HepG2 (cell line): Measurements from ENCODE around the gene EIF1. TPM values are rescaled to one million over a fixed set of nuclear protein-coding genes. Genes with fewer than 3 reads are reported as not detected.
A peak's percentile ranks its signal among the peaks of the same experiment; 100 is the strongest.

ENCODE experiments used
- DRAP1 ChIP-seq: IDR thresholded peaks from 2 replicates; pipeline ENCODE4 v1.6.1; 2016; ENCODE audit warnings: missing genetic modification reagents, missing compliant biosample characterization
- GABPB1 ChIP-seq: IDR thresholded peaks from 2 replicates; pipeline ENCODE4 v1.6.1; 2016; ENCODE audit warnings: mild to moderate bottlenecking, missing genetic modification reagents, moderate library complexity, missing compliant biosample characterization
- KDM3A ChIP-seq: IDR thresholded peaks from 2 replicates; pipeline ENCODE4 v1.6.1; 2018; ENCODE audit warnings: low read depth, missing compliant biosample characterization
- ZNF383 ChIP-seq: sonication (generic); formaldehyde crosslinking; IDR thresholded peaks from 2 replicates; pipeline ENCODE4 v1.4.0; 2020; ENCODE audit warnings: missing genetic modification reagents, mild to moderate bottlenecking, borderline replicate concordance
- ZNF407 ChIP-seq: sonication (generic); formaldehyde crosslinking; IDR thresholded peaks from one replicate; pipeline ENCODE4 v1.5.1; 2020; ENCODE audit warnings: mild to moderate bottlenecking, missing genetic modification reagents; ENCODE audit errors: not compliant biosample characterization
- ZNF432 ChIP-seq: sonication (generic); formaldehyde crosslinking; IDR thresholded peaks from 2 replicates; pipeline ENCODE4 v1.5.0; 2020; ENCODE audit warnings: missing genetic modification reagents, mild to moderate bottlenecking, borderline replicate concordance
- polyA plus RNA-seq, 8 experiments: library from polyadenylated mRNA; depleted of rRNA in 3 of 8; stranded (reverse) in 7 of 8; unstranded in 1 of 8; fragments of >200 nt; fragmentation: Illumina TruSeq in 4 of 8; extraction: Trizol in 4 of 8; gene quantifications; 2 replicates each; pipeline versions ENCODE4 v1.2.1 to v1.2.3, GENCODE V29; 2011 to 2016; ENCODE audit warnings: low read depth in 4 of 8, missing spikeins in 1 of 8, mixed read lengths in 1 of 8; ENCODE audit not compliant: insufficient read depth in 1 of 8
- total RNA-seq, 5 experiments: library from RNA; depleted of rRNA; stranded (reverse); fragments of >200 nt; fragmentation: Illumina TruSeq; extraction: Trizol; gene quantifications; 2 replicates each; pipeline ENCODE4 v1.2.3, GENCODE V29; 2016; ENCODE audit warnings: low read depth in 1 of 5
- TF ChIP-seq, protein P1 (sequence below): sonication (generic); formaldehyde crosslinking; IDR thresholded peaks from 2 replicates; pipeline ENCODE4 v1.5.0; 2020; ENCODE audit warnings: mild to moderate bottlenecking, missing genetic modification reagents, borderline replicate concordance
- TF ChIP-seq, protein P2 (sequence below): IDR thresholded peaks from 2 replicates; pipeline ENCODE4 v1.6.1; 2016; ENCODE audit warnings: mild to moderate bottlenecking, missing biosample characterization, missing genetic modification reagents

EIF1 gene
- total and polyA plus RNA-seq, 2 of the 13 experiments (the other 11 are each of a cell fraction or from before 2014, with no cell fraction given): 147 to 517 TPM

GRCh38 chr17:41688641-41689496 lies at the start of gene EIF1 (continued):
- TF ChIP-seq, protein P1, sequence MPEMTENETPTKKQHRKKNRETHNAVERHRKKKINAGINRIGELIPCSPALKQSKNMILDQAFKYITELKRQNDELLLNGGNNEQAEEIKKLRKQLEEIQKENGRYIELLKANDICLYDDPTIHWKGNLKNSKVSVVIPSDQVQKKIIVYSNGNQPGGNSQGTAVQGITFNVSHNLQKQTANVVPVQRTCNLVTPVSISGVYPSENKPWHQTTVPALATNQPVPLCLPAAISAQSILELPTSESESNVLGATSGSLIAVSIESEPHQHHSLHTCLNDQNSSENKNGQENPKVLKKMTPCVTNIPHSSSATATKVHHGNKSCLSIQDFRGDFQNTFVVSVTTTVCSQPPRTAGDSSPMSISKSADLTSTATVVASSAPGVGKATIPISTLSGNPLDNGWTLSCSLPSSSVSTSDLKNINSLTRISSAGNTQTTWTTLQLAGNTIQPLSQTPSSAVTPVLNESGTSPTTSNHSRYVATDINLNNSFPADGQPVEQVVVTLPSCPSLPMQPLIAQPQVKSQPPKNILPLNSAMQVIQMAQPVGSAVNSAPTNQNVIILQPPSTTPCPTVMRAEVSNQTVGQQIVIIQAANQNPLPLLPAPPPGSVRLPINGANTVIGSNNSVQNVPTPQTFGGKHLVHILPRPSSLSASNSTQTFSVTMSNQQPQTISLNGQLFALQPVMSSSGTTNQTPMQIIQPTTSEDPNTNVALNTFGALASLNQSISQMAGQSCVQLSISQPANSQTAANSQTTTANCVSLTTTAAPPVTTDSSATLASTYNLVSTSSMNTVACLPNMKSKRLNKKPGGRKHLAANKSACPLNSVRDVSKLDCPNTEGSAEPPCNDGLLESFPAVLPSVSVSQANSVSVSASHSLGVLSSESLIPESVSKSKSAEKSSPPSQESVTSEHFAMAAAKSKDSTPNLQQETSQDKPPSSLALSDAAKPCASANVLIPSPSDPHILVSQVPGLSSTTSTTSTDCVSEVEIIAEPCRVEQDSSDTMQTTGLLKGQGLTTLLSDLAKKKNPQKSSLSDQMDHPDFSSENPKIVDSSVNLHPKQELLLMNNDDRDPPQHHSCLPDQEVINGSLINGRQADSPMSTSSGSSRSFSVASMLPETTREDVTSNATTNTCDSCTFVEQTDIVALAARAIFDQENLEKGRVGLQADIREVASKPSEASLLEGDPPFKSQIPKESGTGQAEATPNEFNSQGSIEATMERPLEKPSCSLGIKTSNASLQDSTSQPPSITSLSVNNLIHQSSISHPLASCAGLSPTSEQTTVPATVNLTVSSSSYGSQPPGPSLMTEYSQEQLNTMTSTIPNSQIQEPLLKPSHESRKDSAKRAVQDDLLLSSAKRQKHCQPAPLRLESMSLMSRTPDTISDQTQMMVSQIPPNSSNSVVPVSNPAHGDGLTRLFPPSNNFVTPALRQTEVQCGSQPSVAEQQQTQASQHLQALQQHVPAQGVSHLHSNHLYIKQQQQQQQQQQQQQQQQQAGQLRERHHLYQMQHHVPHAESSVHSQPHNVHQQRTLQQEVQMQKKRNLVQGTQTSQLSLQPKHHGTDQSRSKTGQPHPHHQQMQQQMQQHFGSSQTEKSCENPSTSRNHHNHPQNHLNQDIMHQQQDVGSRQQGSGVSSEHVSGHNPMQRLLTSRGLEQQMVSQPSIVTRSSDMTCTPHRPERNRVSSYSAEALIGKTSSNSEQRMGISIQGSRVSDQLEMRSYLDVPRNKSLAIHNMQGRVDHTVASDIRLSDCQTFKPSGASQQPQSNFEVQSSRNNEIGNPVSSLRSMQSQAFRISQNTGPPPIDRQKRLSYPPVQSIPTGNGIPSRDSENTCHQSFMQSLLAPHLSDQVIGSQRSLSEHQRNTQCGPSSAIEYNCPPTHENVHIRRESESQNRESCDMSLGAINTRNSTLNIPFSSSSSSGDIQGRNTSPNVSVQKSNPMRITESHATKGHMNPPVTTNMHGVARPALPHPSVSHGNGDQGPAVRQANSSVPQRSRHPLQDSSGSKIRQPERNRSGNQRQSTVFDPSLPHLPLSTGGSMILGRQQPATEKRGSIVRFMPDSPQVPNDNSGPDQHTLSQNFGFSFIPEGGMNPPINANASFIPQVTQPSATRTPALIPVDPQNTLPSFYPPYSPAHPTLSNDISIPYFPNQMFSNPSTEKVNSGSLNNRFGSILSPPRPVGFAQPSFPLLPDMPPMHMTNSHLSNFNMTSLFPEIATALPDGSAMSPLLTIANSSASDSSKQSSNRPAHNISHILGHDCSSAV (CRISPR knock-in tag): peak; percentile 95; the same call in 1 of the 2 replicates
- TF ChIP-seq ZNF432 (CRISPR knock-in tag) (no peak), GABPB1 (CRISPR knock-in tag) (peak; percentile 96), ZNF407 (CRISPR knock-in tag) (peak; percentile 96), ZNF383 (CRISPR knock-in tag) (peak; percentile 99; the same call in 1 of the 2 replicates), DRAP1 (CRISPR knock-in tag) (peak; percentile 100), KDM3A (CRISPR knock-in tag) (no peak; the same call in none of the 2 replicates)
- TF ChIP-seq, protein P2, sequence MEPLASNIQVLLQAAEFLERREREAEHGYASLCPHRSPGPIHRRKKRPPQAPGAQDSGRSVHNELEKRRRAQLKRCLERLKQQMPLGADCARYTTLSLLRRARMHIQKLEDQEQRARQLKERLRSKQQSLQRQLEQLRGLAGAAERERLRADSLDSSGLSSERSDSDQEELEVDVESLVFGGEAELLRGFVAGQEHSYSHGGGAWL (CRISPR knock-in tag): peak; percentile 67
